ENCODE results near the gene EPHX1. TPM values are rescaled to one million over a fixed set of nuclear protein-coding genes. Genes with fewer than 3 reads are reported as not detected.
A peak's percentile ranks its signal among the peaks of the same experiment; 100 is the strongest.

The EPHX1 gene
- total and polyA plus RNA-seq, 4 donors: 93.8 to 1,448 (median 204) TPM

DNA sequence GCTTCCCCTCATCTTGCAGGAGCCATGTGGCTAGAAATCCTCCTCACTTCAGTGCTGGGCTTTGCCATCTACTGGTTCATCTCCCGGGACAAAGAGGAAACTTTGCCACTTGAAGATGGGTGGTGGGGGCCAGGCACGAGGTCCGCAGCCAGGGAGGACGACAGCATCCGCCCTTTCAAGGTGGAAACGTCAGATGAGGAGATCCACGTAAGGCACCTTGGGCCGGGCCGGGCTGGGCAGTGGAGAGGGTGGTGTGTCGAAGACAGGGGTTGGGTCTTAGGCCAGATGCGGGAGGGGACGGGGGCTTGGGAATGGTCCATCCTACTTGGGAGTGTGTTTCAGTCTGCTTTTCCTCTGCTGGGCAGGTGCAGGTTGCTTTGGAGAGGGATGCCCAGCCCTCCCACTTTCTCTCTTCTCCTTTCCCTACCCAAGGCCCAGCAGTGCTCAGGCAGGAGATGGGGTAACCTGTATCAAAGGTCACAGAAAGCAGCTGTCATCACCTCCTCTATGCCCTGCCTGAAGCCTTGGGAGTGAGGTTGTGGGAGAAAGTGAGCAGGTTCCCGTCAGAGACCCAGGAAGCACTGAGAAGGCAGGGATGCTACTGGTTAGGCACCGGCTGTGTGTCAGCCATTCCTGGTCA lies 18.9 kb downstream of the EPHX1 start:
- H3K4me3 ChIP-seq (ENCODE audit: low read depth in 1 of 3, low read length in 3 of 3): no peak overlapping the region
- no peak overlapping the region for H3K9ac ChIP-seq (ENCODE audit: low read depth in 1 of 2, low read length in 2 of 2)
- 85% methylated on average over 14 of the region's 14 CpGs for WGBS
- H3K27me3 ChIP-seq (ENCODE audit: control insufficient read depth in 4 of 4, insufficient read depth in 4 of 4, low read length in 3 of 4): no peaks in the 10 kb centered on the region
- peaks cover 7 to 68% (median 51%) of the 10 kb centered on the region in 4 donors for H3K4me1 ChIP-seq (ENCODE audit: control insufficient read depth in 4 of 4, insufficient read depth in 4 of 4, low read length in 3 of 4)
- no peaks in the 10 kb centered on the region for H3K9me3 ChIP-seq (ENCODE audit: control insufficient read depth in 4 of 4, low read length in 3 of 4)
- TF ChIP-seq HNF4G (IDR thresholded peaks at IDR 0.05): peak; percentile 28
- peak in 1 of 2 donors; percentile 17 for TF ChIP-seq RAD21 (IDR thresholded peaks at IDR 0.05)
- peak; percentile 60 to 63 for TF ChIP-seq HNF4A (conservative IDR thresholded peaks at IDR 0.05)
- peak; percentile 41 to 44 for TF ChIP-seq RXRA (IDR thresholded peaks at IDR 0.05)
- TF ChIP-seq JUND (IDR thresholded peaks at IDR 0.05): no peak
- TF ChIP-seq, protein P1, sequence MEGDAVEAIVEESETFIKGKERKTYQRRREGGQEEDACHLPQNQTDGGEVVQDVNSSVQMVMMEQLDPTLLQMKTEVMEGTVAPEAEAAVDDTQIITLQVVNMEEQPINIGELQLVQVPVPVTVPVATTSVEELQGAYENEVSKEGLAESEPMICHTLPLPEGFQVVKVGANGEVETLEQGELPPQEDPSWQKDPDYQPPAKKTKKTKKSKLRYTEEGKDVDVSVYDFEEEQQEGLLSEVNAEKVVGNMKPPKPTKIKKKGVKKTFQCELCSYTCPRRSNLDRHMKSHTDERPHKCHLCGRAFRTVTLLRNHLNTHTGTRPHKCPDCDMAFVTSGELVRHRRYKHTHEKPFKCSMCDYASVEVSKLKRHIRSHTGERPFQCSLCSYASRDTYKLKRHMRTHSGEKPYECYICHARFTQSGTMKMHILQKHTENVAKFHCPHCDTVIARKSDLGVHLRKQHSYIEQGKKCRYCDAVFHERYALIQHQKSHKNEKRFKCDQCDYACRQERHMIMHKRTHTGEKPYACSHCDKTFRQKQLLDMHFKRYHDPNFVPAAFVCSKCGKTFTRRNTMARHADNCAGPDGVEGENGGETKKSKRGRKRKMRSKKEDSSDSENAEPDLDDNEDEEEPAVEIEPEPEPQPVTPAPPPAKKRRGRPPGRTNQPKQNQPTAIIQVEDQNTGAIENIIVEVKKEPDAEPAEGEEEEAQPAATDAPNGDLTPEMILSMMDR (IDR thresholded peaks at IDR 0.05; ENCODE audit: low read depth, low read length, missing input control): no peak
- no peak for DNase-seq (ENCODE audit: low spot score)
- H3K36me3 ChIP-seq (ENCODE audit: control insufficient read depth in 4 of 4, insufficient read depth in 3 of 4, low read depth in 1 of 4, low read length in 3 of 4): peaks cover 13 to 31% (median 26%) of the 10 kb centered on the region in 4 donors
- H3K27ac ChIP-seq (ENCODE audit: low read depth in 1 of 2, low read length in 2 of 2): no peak overlapping the region

DNA sequence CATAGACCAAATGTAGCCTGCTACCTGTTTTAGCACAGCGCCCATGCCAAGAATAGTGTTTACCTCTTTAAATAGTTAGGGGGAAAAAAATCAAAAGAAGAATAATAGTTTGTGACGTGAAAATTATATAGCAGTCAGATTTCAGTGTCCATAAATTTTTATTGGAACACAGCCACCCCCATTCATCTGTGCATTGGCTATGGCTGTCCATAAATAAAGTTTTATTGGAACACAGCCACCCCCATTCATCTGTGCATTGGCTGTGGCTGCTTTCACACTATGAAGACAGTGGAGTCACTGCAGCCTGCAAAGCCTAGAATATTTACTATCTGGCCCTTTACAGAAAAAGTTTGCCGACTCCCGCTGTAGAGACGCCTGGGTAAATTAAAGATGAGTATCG lies 20.9 kb downstream of the EPHX1 start:
- DNase-seq (ENCODE audit: low spot score): no peak
- H3K4me3 ChIP-seq (ENCODE audit: low read depth in 1 of 3, low read length in 3 of 3): no peak overlapping the region
- H3K27me3 ChIP-seq (ENCODE audit: control insufficient read depth in 4 of 4, insufficient read depth in 4 of 4, low read length in 3 of 4): no peaks in the 10 kb centered on the region
- 91% methylated on average over 6 of the region's 6 CpGs for WGBS
- no peak overlapping the region for H3K27ac ChIP-seq (ENCODE audit: low read depth in 1 of 2, low read length in 2 of 2)
- no peak for TF ChIP-seq REST (IDR thresholded peaks at IDR 0.05)
- TF ChIP-seq TAF1 (conservative IDR thresholded peaks at IDR 0.05): no peak
- no peak for TF ChIP-seq FOXA2 (IDR thresholded peaks at IDR 0.05)
- no peak for TF ChIP-seq SP1 (IDR thresholded peaks at IDR 0.05)
- no peak for TF ChIP-seq NR2F2 (IDR thresholded peaks at IDR 0.05)
- no peak for TF ChIP-seq GABPA (IDR thresholded peaks at IDR 0.05 in 1 of 2, conservative IDR thresholded peaks at IDR 0.05 in 1 of 2)
- TF ChIP-seq HNF4G (IDR thresholded peaks at IDR 0.05): no peak
- TF ChIP-seq RXRA (IDR thresholded peaks at IDR 0.05): no peak
- TF ChIP-seq, protein P2, sequence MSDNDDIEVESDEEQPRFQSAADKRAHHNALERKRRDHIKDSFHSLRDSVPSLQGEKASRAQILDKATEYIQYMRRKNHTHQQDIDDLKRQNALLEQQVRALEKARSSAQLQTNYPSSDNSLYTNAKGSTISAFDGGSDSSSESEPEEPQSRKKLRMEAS (IDR thresholded peaks at IDR 0.05): no peak
- TF ChIP-seq FOXA1 (IDR thresholded peaks at IDR 0.05): no peak
- no peak for TF ChIP-seq YY1 (IDR thresholded peaks at IDR 0.05)
- TF ChIP-seq ATF3 (IDR thresholded peaks at IDR 0.05): no peak
- no peak for TF ChIP-seq JUND (IDR thresholded peaks at IDR 0.05)
- peaks cover 4 to 61% (median 42%) of the 10 kb centered on the region in 4 donors for H3K4me1 ChIP-seq (ENCODE audit: control insufficient read depth in 4 of 4, insufficient read depth in 4 of 4, low read length in 3 of 4)
- peaks cover 18 to 38% (median 30%) of the 10 kb centered on the region in 4 donors for H3K36me3 ChIP-seq (ENCODE audit: control insufficient read depth in 4 of 4, insufficient read depth in 3 of 4, low read depth in 1 of 4, low read length in 3 of 4)
- no peaks in the 10 kb centered on the region for H3K9me3 ChIP-seq (ENCODE audit: control insufficient read depth in 4 of 4, low read length in 3 of 4)
- H3K9ac ChIP-seq (ENCODE audit: low read depth in 1 of 2, low read length in 2 of 2): no peak overlapping the region

Measured in liver (tissue), 9 donors.